Measurements from ENCODE around the gene APMAP. TPM values are rescaled to one million over a fixed set of nuclear protein-coding genes. Genes with fewer than 3 reads are reported as not detected.

The APMAP gene
- total RNA-seq, 1 donor from 2014 or later, result 95.2 TPM

- H3K4me3 Mint-ChIP-seq (ENCODE audit: unreplicated experiment), result no peak overlapping the region
- no peak for TF ChIP-seq CTCF (IDR thresholded peaks at IDR 0.05; ENCODE audit: unreplicated experiment)
- peaks cover 60% of the 10 kb centered on the region for H3K4me1 Mint-ChIP-seq (ENCODE audit: unreplicated experiment)
- no peaks in the 10 kb centered on the region for H3K36me3 Mint-ChIP-seq (ENCODE audit: low read depth, unreplicated experiment)
- no peak for DNase-seq (ENCODE audit: low spot score)
- H3K9me3 Mint-ChIP-seq (ENCODE audit: unreplicated experiment), result no peaks in the 10 kb centered on the region
- peaks cover 2% of the 10 kb centered on the region for H3K27me3 Mint-ChIP-seq (ENCODE audit: unreplicated experiment)
- no peak overlapping the region for H3K27ac Mint-ChIP-seq (ENCODE audit: unreplicated experiment)
Observed at GRCh38 chr20:25038591-25039015, 46.1 kb upstream of the APMAP start.

- Mint-ChIP-seq H3K9me3 (ENCODE audit: unreplicated experiment) (no peaks in the 10 kb centered on the region), H3K27ac (ENCODE audit: unreplicated experiment) (no peak overlapping the region), H3K4me3 (ENCODE audit: unreplicated experiment) (no peak overlapping the region)
Observed at GRCh38 chr20:25038103-25038410, 45.5 kb upstream of the APMAP start.

GRCh38 chr20:25037288-25038102 lies 44.9 kb upstream of the APMAP start:
- Mint-ChIP-seq H3K27me3 (ENCODE audit: unreplicated experiment) (peaks cover 2% of the 10 kb centered on the region), H3K4me1 (ENCODE audit: unreplicated experiment) (peaks cover 50% of the 10 kb centered on the region), H3K4me3 (ENCODE audit: unreplicated experiment) (no peak overlapping the region), H3K36me3 (ENCODE audit: low read depth, unreplicated experiment) (no peaks in the 10 kb centered on the region), H3K27ac (ENCODE audit: unreplicated experiment) (peak overlapping the region; percentile 3), H3K9me3 (ENCODE audit: unreplicated experiment) (no peaks in the 10 kb centered on the region)
- no peak for TF ChIP-seq CTCF (IDR thresholded peaks at IDR 0.05; ENCODE audit: unreplicated experiment)
- DNase-seq (ENCODE audit: low spot score), result no peak

More at GRCh38 chr20:25038103-25038410, 45.5 kb upstream of the APMAP start:
- no peak for TF ChIP-seq CTCF (IDR thresholded peaks at IDR 0.05; ENCODE audit: unreplicated experiment)
- no peaks in the 10 kb centered on the region for H3K36me3 Mint-ChIP-seq (ENCODE audit: low read depth, unreplicated experiment)
- peaks cover 2% of the 10 kb centered on the region for H3K27me3 Mint-ChIP-seq (ENCODE audit: unreplicated experiment)
- no peak for DNase-seq (ENCODE audit: low spot score)
- H3K4me1 Mint-ChIP-seq (ENCODE audit: unreplicated experiment), result peaks cover 55% of the 10 kb centered on the region

- H3K9me3 Mint-ChIP-seq (ENCODE audit: unreplicated experiment), result no peaks in the 10 kb centered on the region
- H3K27me3 Mint-ChIP-seq (ENCODE audit: unreplicated experiment), result peaks cover 2% of the 10 kb centered on the region
- no peak for TF ChIP-seq CTCF (IDR thresholded peaks at IDR 0.05; ENCODE audit: unreplicated experiment)
- DNase-seq (ENCODE audit: low spot score), result no peak
- peak overlapping the region; percentile 38 for H3K27ac Mint-ChIP-seq (ENCODE audit: unreplicated experiment)
- H3K4me1 Mint-ChIP-seq (ENCODE audit: unreplicated experiment), result peaks cover 48% of the 10 kb centered on the region
- H3K36me3 Mint-ChIP-seq (ENCODE audit: low read depth, unreplicated experiment), result no peaks in the 10 kb centered on the region
- H3K4me3 Mint-ChIP-seq (ENCODE audit: unreplicated experiment), result no peak overlapping the region
Observed at GRCh38 chr20:25036331-25036936, 43.9 kb upstream of the APMAP start.

- DNase-seq (ENCODE audit: low spot score), result no peak
- peaks cover 48% of the 10 kb centered on the region for H3K4me1 Mint-ChIP-seq (ENCODE audit: unreplicated experiment)
- H3K4me3 Mint-ChIP-seq (ENCODE audit: unreplicated experiment), result no peak overlapping the region
- no peak for TF ChIP-seq CTCF (IDR thresholded peaks at IDR 0.05; ENCODE audit: unreplicated experiment)
- H3K27ac Mint-ChIP-seq (ENCODE audit: unreplicated experiment), result peak overlapping the region; percentile 38
- H3K9me3 Mint-ChIP-seq (ENCODE audit: unreplicated experiment), result no peaks in the 10 kb centered on the region
- H3K36me3 Mint-ChIP-seq (ENCODE audit: low read depth, unreplicated experiment), result no peaks in the 10 kb centered on the region
- H3K27me3 Mint-ChIP-seq (ENCODE audit: unreplicated experiment), result peaks cover 2% of the 10 kb centered on the region
Observed at GRCh38 chr20:25035921-25036320, 43.4 kb upstream of the APMAP start.
